GM21723 (cell line): ENCODE data around the gene GRID1.

Experiments
- ATAC-seq: cut with Tn5 transposase; IDR thresholded peaks from one replicate; pipeline ENCODE4 v1.9.1; 2021; ENCODE audit warnings: mild to moderate bottlenecking, moderate library complexity; ENCODE audit not compliant: unreplicated experiment

Gene GRID1

DNA sequence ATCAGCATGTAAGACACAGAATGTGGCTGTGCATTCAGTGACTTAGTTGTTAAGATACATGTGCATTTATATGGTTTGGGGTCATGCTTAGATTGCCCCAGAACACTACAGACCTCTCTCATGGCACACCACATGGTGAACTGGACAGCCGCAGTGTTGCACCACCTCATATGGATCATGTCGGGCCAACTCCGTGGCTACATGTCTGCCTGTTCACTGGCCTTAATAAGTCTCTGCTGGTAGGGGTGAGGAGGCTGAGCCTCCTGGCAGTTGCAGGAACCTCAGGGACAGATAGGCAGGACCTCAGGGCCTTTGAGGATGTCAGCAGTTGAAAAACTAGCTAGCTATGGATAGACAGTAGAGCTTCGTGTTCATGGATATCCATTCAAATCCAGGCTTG is 751.0 kb downstream of the GRID1 start:
- no peak for ATAC-seq

DNA sequence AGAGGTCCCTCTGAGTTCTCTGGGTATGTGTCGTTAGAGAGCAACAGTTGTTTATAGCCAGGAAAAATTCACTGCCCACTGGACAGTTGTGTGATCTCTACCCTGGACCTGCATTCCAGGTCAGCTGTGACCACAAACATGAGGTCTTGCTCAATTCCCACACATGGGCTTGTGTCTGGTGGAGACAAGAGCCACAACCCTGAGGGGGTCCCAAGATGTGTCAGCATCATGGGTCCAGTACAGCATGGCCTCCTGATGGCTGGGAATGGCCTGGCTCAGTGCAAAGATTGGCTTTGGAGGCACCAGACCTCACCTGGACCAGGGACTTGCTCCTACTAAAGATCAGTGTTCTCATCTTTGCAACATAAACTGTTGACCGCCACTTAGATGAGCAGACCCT is 751.6 kb downstream of the GRID1 start:
- no peak for ATAC-seq

DNA sequence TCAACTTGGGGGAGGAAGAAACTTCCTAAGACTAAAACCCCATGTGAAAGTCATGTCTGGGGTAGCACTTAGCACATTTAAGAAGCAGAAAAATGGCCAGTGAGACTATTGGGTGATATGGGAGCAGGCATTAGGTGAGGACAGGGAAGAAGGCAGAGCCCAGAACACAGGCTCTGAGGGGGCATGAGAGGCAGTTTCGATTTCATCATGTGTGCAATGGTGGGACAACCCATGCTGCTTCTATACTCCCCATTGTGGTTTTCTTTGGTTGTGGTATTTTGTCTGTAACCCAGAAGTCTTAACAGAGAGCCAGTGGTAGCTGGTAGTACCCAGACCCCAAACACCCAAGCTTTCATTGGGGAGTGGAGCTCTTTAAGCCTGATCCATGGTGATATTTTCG is 752.0 kb downstream of the GRID1 start:
- no peak for ATAC-seq

GRCh38 chr10:85613391-85613790 is 753.2 kb downstream of the GRID1 start:
- no peak for ATAC-seq

GRCh38 chr10:85612833-85613232 is 753.8 kb downstream of the GRID1 start:
- peak; percentile 65 for ATAC-seq

DNA sequence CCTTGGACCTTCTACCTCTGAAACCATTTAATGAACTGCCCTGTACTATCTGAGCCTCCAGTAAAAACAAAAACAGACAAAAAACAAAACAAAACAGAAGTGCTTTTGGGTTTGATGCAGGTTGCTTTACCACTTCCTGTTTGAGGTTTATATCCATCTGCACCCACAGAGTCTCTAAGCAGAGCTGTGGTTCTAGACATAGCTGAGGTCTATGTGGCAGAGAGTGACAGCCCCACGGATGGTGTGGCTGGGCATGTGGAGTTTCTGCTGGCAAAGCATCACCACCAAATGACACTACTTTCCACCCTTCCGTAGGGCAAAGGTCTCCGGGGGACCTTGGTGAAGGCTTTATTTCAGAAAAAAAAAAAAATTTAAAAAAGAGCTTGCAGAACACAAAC is 754.2 kb downstream of the GRID1 start:
- ATAC-seq, result peak; percentile 95

GRCh38 chr10:85611746-85612377 is 754.7 kb downstream of the GRID1 start:
- no peak for ATAC-seq

- no peak for ATAC-seq
These were observed 755.4 kb downstream of the GRID1 start for GRCh38 chr10:85611093-85611740.

- ATAC-seq, result no peak
These were observed 756.1 kb downstream of the GRID1 start for GRCh38 chr10:85610381-85611092.

DNA sequence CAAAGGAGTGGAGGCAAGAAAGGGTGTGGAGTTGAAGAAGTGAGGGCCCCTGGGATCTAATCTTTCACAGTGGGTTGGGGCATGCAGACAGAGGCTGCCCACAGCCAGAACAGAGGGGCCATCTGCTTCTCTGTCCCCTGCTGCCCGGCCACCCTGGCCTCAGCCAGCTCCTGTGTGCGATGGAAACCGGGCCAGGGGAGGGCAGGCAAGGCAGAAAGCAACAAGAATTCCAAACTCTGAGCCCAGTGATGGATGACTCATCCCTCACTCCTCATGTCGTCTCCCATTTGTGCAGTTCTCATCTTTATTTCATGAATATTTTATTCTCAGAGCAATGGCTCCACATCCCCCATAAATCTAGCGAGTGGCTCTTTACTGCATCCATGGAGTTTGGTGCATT is 757.1 kb downstream of the GRID1 start:
- no peak for ATAC-seq

DNA sequence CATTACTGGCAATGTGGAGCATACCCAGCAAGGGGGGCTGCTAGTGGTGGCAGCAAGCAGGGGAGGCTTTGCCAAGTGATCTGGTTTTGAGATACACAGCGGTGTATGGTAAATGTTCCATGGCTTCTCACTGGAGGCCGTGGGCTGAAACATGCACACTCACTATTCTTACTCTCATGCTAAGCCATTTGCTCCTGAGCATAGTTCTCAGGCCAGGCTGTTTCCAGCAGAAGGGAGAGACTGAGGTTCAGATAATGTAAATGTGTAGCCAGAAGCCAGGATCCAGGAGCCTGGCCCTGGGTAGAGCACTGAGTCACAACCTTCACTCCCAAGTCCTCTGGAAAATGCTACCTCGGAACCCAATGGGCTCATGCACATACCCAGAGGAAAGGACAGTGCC is 757.9 kb downstream of the GRID1 start:
- no peak for ATAC-seq

GRCh38 chr10:85607043-85607695 is 759.4 kb downstream of the GRID1 start:
- no peak for ATAC-seq

DNA sequence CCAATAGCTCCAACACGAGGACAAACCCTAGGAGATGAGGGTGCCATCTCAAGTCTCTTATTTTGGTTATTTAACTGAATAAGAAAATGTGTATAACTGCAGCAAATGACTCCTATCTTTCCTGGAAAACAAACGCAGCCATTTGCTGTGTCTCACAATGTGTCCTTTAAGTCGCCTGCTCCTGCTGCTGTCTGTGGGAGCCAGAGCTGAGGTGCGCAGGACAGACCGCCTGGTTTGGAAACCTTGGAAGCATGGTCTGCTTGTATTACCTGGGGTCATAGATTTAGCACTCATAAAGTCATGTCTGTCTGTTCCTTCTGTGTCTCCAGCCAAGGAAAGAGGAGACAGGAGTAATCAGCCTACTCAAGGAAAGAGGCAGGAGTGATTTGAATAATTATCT is 760.2 kb downstream of the GRID1 start:
- ATAC-seq, result no peak

DNA sequence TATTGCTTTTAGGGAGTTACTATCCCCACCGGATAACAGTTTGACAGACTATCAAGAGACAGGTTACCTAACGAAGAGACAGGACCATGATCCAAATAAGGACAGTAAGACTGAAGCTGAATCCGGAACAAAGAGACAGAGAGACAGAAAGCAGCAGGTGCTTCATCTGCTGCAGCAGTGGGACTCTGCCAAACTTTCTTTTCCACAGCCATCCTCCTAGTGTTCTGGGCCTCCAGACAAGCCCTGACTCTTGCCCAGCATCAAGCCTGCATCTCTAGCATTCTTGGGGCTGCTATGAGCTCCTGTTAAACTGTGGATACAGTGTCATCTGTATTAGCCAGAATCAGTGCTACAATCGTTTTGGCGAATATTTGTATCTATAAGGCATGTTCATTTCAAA is 761.7 kb downstream of the GRID1 start:
- ATAC-seq, result no peak

DNA sequence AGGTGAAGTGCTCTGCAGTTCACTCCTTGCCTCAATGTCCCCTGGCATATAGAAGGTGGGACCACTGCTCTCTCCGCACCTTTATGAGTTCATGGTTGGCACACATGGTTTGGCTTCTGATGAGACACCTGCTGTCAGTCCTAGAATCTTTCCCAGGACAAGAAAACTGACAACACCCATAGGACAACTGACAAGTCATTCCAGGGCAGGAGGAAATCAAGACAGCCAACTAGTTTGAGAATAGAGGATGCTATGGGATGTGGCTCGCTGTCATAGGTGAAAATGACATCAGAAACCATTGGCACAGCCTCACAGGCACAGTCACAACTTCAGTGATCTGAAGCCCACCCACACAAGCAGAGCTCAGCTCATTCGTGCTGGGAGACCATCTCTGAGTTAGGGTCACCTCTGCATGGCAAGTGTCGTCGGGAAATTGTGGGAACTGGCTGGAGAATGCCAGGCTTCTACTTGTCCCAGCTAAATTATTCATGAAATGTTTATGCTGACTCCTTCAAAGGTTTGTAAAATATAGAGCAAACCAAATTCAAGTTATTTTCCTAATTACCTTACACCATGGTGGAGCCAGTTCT is 762.4 kb downstream of the GRID1 start:
- ATAC-seq, result no peak

DNA sequence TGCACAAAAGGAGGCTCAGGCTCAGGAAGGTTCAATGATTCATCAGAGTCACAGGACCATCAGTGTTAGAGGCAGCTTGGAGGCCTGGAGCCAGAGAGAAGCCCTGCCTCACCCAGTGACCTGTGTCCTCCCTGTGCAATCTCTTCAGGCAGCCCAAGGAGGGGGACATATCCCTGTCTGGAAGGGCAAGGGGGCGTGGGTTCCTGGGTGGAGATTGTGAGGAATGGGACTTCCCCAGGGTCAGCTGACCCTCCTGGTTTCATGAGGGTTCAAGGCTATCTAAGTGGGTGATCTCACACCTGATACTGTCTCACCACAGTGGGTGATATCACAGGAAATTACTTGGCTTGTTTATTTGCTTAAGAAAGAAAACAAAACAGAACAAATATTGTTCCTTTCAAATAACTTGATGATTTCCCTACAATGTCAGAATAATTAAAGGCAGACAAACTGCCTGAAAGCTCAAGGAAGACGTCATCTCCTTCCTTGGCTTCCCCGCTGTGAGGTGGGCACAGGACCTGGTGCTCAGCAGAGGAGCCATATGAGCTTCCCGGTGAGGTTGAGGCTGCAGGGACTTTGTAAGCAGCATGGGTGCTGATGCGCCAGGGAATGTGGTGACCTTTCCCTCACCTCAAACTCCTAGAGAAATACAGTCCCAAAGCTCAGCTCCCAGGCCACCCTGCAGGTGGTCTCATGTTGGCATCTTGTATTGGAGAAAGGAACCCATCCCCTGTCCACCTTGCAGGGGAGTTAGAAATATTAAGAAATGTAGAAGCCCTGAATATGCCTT is 763.2 kb downstream of the GRID1 start:
- ATAC-seq, result no peak

GRCh38 chr10:85602713-85603112 is 763.9 kb downstream of the GRID1 start:
- ATAC-seq, result no peak

DNA sequence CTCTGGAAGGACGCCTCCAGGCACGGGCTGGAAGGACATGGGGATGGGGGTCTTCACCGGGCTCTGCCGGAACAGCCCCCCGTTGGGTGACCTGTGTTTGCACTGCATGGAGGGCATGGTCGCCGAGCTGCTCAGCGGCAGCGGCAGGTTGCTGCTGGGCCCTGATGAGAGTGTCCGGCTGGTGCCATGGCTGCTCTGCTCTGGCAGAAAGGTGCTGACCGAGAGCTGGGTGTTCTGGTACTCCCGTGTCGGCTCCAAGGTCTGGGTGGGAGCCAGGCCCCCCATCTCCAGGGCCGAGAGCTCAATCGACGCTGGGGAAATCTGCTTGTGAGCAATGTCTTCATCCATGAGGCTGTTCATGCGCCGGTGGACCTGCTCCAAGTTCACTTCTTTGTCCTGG is 764.3 kb downstream of the GRID1 start:
- no peak for ATAC-seq

GRCh38 chr10:85601526-85601925 is 765.1 kb downstream of the GRID1 start:
- no peak for ATAC-seq

GRCh38 chr10:85600744-85601081 is 765.9 kb downstream of the GRID1 start:
- no peak for ATAC-seq
